ENCODE measurements around the gene UBIAD1. TPM values are rescaled to one million over a fixed set of nuclear protein-coding genes. Genes with fewer than 3 reads are reported as not detected.

The UBIAD1 gene
- total and polyA plus RNA-seq, 2 of the 13 experiments (the other 11 are each of a cell fraction or from before 2014, with no cell fraction given), result 16.9 to 20.4 TPM

DNA sequence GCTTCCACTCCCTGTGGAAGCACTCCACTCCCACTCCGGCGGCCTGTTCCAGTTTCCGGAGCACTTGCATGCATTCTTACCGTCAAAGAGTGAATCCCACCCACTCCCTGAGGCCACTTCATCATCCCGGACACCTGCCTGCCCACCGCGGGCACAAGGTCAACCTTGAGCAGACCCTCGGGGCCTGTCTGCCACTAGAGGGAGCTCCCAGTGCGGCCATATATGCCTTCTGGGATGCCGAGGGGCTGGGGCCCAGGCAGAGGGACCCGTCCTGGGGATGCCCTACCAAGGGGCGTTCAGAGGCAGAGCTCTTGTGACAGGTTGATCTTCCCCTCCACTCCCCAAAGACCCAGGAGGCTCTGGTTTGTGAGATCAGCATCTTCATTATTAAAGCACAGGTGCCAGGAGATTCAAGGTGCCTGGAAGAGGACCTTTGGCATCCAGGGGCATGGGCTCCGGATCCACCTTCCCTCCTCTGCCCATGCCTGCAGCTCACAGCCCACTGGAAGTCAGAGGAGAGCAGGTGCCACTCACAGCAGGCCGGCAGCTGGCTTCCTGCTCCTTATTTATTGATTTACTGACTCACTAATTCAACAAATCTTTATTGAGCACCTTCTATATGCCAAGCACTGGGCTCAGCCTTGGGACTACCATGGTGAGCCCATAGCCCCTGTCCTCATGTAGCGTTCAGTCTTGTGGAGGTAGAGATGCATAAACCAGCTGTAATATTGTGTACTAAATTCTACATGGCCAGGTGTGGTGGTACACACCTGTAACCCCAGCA is 47.3 kb downstream of the UBIAD1 start (continued):
- TF ChIP-seq AGO2 (optimal IDR thresholded peaks at IDR 0.05; ENCODE audit: low read depth, low read length), result no peak
- TF ChIP-seq, protein P1, sequence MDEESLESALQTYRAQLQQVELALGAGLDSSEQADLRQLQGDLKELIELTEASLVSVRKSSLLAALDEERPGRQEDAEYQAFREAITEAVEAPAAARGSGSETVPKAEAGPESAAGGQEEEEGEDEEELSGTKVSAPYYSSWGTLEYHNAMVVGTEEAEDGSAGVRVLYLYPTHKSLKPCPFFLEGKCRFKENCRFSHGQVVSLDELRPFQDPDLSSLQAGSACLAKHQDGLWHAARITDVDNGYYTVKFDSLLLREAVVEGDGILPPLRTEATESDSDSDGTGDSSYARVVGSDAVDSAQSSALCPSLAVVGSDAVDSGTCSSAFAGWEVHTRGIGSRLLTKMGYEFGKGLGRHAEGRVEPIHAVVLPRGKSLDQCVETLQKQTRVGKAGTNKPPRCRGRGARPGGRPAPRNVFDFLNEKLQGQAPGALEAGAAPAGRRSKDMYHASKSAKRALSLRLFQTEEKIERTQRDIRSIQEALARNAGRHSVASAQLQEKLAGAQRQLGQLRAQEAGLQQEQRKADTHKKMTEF (CRISPR knock-in tag; IDR thresholded peaks at IDR 0.05), result no peak

DNA sequence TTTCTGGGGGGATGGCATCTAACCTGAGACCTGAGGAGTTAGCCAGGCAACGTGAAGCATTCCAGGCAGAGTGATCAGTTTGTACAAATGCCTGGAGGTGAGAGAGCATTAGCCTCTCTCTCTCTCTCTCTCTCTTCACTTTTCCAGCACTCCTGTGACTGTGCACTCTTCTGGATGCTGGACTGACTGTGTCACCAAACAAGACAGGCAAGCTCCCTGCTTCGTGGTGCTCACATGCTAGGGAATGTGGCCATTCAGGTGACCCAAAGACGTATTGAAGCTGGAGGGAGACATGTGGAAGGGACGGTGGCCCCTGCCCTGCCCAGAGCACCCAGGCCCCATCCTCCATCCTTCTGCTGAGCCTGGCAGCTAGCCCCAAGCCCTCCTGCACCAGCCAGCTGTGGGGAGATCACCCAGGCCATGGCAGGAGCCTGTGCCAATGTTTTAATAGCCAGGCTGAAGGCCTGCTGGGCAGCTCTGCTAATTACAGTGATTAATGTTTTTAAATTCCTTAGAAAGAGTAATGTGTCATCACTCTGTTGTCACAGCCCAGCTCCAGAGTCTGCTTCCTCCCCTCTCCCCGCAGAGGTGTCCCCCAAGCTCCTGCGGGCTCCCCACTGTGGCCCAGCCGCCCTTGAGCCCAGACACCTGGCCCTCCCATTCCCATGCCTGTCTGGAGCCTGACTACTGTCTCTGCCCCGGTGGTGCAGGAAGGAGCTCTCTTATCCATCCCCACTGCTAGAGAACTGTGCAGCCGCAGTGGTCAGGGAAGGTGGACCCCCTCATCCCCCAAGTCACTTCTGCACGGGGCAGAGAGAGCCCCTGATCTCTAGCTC is 48.9 kb downstream of the UBIAD1 start:
- POLR2A ChIA-PET, result no interaction called here
- no peak for DNase-seq (ENCODE audit: low spot score)
- TF ChIP-seq GATAD1 (CRISPR knock-in tag; IDR thresholded peaks at IDR 0.05) (no peak), SALL2 (CRISPR knock-in tag; IDR thresholded peaks at IDR 0.05) (no peak), MIER2 (CRISPR knock-in tag; IDR thresholded peaks at IDR 0.05) (no peak), NONO (IDR thresholded peaks at IDR 0.05) (no peak), NONO (CRISPR knock-in tag; conservative IDR thresholded peaks at IDR 0.05) (no peak), ZNF124 (CRISPR knock-in tag; IDR thresholded peaks at IDR 0.05) (no peak), HHEX (CRISPR knock-in tag; IDR thresholded peaks at IDR 0.05) (no peak), ISL2 (CRISPR knock-in tag; IDR thresholded peaks at IDR 0.05) (no peak), ISX (CRISPR knock-in tag; conservative IDR thresholded peaks at IDR 0.05) (no peak), NR2F2 (IDR thresholded peaks at IDR 0.05; ENCODE audit: borderline replicate concordance, low read depth) (no peak), HOXA5 (CRISPR knock-in tag; IDR thresholded peaks at IDR 0.05) (no peak)
- TF ChIP-seq, protein P2, sequence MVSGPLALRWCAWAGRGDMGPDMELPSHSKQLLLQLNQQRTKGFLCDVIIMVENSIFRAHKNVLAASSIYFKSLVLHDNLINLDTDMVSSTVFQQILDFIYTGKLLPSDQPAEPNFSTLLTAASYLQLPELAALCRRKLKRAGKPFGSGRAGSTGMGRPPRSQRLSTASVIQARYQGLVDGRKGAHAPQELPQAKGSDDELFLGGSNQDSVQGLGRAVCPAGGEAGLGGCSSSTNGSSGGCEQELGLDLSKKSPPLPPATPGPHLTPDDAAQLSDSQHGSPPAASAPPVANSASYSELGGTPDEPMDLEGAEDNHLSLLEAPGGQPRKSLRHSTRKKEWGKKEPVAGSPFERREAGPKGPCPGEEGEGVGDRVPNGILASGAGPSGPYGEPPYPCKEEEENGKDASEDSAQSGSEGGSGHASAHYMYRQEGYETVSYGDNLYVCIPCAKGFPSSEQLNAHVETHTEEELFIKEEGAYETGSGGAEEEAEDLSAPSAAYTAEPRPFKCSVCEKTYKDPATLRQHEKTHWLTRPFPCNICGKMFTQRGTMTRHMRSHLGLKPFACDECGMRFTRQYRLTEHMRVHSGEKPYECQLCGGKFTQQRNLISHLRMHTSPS (CRISPR knock-in tag; IDR thresholded peaks at IDR 0.05; ENCODE audit: low read depth), result no peak
- TF ChIP-seq, protein P3, sequence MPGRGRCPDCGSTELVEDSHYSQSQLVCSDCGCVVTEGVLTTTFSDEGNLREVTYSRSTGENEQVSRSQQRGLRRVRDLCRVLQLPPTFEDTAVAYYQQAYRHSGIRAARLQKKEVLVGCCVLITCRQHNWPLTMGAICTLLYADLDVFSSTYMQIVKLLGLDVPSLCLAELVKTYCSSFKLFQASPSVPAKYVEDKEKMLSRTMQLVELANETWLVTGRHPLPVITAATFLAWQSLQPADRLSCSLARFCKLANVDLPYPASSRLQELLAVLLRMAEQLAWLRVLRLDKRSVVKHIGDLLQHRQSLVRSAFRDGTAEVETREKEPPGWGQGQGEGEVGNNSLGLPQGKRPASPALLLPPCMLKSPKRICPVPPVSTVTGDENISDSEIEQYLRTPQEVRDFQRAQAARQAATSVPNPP (CRISPR knock-in tag; IDR thresholded peaks at IDR 0.05), result no peak
- TF ChIP-seq, protein P4, sequence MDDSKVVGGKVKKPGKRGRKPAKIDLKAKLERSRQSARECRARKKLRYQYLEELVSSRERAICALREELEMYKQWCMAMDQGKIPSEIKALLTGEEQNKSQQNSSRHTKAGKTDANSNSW (CRISPR knock-in tag; IDR thresholded peaks at IDR 0.05; ENCODE audit: borderline replicate concordance), result no peak

More for the DNA sequence above, 48.9 kb downstream of the UBIAD1 start:
- Histone ChIP-seq H3K36me3 (replicated peaks in 1 of 2; ENCODE audit: control insufficient read depth in 1 of 2, insufficient read depth in 2 of 2, low read length in 2 of 2) (no peaks in the 10 kb centered on the region), H3K27me3 (ENCODE audit: control insufficient read depth in 1 of 2, insufficient read depth in 2 of 2, low read length in 2 of 2) (peaks cover 2 to 25% of the 10 kb centered on the region in 2 experiments; a peak in 3 of 5 replicates), H3K27ac (ENCODE audit: extremely low read length, insufficient read depth, low read length) (no peak overlapping the region), H4K20me1 (ENCODE audit: insufficient read depth, low read length) (no peaks in the 10 kb centered on the region), H3K9ac (ENCODE audit: insufficient read depth, low read depth, low read length) (no peak overlapping the region), H3K4me3 (replicated peaks in 1 of 3; ENCODE audit: insufficient read depth in 1 of 3, low read depth in 2 of 3, low read length in 3 of 3) (no peak overlapping the region), H3K9me3 (ENCODE audit: low read length) (no peaks in the 10 kb centered on the region), H3K4me1 (ENCODE audit: insufficient read depth, low read length) (no peaks in the 10 kb centered on the region), H3K79me2 (ENCODE audit: insufficient read depth, low read length) (no peaks in the 10 kb centered on the region), H3K4me2 (ENCODE audit: low read depth, low read length) (no peak overlapping the region), H2AFZ (ENCODE audit: low read length) (no peak overlapping the region)
- CTCF ChIA-PET (ENCODE audit: low intra/inter-chr PET ratio, low total read pairs), result no interaction called here
- no TSS peak for BruUV-seq (replicated peaks)
- FAIRE-seq (no peak), ATAC-seq (no peak)
- intact Hi-C loops (cut with micrococcal nuclease; ENCODE audit: unreplicated experiment), result no loop called here
- WGBS (ENCODE audit: low lambda C conversion rate), result 4% methylated on average over 5 of the region's 10 CpGs
- in situ Hi-C loops (cut with HindIII; ENCODE audit: extremely low pct_ligation_motif_present, low pct_unique_long_range_greater_than_20kb), result no loop called here

All from HepG2 (cell line).